GM10847 (cell line): Measurements from ENCODE around the gene VPS41.

Experiments used
- POLR2A ChIP-seq: IDR thresholded peaks from 2 replicates; pipeline ENCODE4 v1.6.1; 2011; ENCODE audit not compliant: insufficient read length; ENCODE audit errors: extremely low read depth

The VPS41 gene

GRCh38 chr7:38839851-38840250, 69.1 kb downstream of the VPS41 start:
- no peak for TF ChIP-seq POLR2A

GRCh38 chr7:38838725-38839385, 70.1 kb downstream of the VPS41 start:
- TF ChIP-seq POLR2A, result no peak

- TF ChIP-seq POLR2A, result no peak
Measured at GRCh38 chr7:38834357-38834756, 74.6 kb downstream of the VPS41 start.

GRCh38 chr7:38833329-38833728, 75.7 kb downstream of the VPS41 start:
- no peak for TF ChIP-seq POLR2A

GRCh38 chr7:38831259-38831996, 77.6 kb downstream of the VPS41 start:
- no peak for TF ChIP-seq POLR2A

GRCh38 chr7:38830826-38831225, 78.2 kb downstream of the VPS41 start:
- no peak for TF ChIP-seq POLR2A

- TF ChIP-seq POLR2A, result no peak
Measured at GRCh38 chr7:38829488-38830165, 79.4 kb downstream of the VPS41 start.

- no peak for TF ChIP-seq POLR2A
Measured at GRCh38 chr7:38828026-38828425, 81.0 kb downstream of the VPS41 start.

- TF ChIP-seq POLR2A, result no peak
Measured at GRCh38 chr7:38825721-38826440, 83.1 kb downstream of the VPS41 start.

GRCh38 chr7:38824948-38825347, 84.0 kb downstream of the VPS41 start:
- TF ChIP-seq POLR2A, result no peak

- TF ChIP-seq POLR2A, result no peak
Measured at GRCh38 chr7:38822549-38822948, 86.4 kb downstream of the VPS41 start.

GRCh38 chr7:38820571-38820970, 88.4 kb downstream of the VPS41 start:
- TF ChIP-seq POLR2A, result no peak

GRCh38 chr7:38819463-38819862, 89.5 kb downstream of the VPS41 start:
- no peak for TF ChIP-seq POLR2A

- TF ChIP-seq POLR2A, result no peak
Measured at GRCh38 chr7:38817526-38817925, 91.5 kb downstream of the VPS41 start.

GRCh38 chr7:38813768-38814167, 95.2 kb downstream of the VPS41 start:
- no peak for TF ChIP-seq POLR2A
